ENCODE results near the gene TNIK.
A peak's percentile ranks its signal among the peaks of the same experiment; 100 is the strongest.

Gene TNIK

GRCh38 chr3:171061749-171062148, 398.5 kb downstream of the TNIK start:
- DNase-seq, result no peak

GRCh38 chr3:171059978-171060377, 400.2 kb downstream of the TNIK start:
- DNase-seq, result no peak

GRCh38 chr3:171058873-171059603, 401.2 kb downstream of the TNIK start:
- no peak for DNase-seq

GRCh38 chr3:171058058-171058457, 402.1 kb downstream of the TNIK start:
- DNase-seq, result peak; percentile 62

GRCh38 chr3:171057072-171057471, 403.1 kb downstream of the TNIK start:
- DNase-seq, result no peak

GRCh38 chr3:171056528-171056927, 403.7 kb downstream of the TNIK start:
- peak; percentile 9 for DNase-seq

GRCh38 chr3:171055336-171056178, 404.6 kb downstream of the TNIK start:
- peak; percentile 61 for DNase-seq

GRCh38 chr3:171054921-171055320, 405.3 kb downstream of the TNIK start:
- peak; percentile 8 for DNase-seq

GRCh38 chr3:171054231-171054630, 406.0 kb downstream of the TNIK start:
- no peak for DNase-seq

- DNase-seq, result peak; percentile 75
These were observed 410.3 kb downstream of the TNIK start for GRCh38 chr3:171049861-171050444.

- DNase-seq, result no peak
These were observed 413.4 kb downstream of the TNIK start for GRCh38 chr3:171046760-171047159.

- peak; percentile 72 for DNase-seq
These were observed 415.1 kb downstream of the TNIK start for GRCh38 chr3:171044835-171045793.

GRCh38 chr3:171044384-171044783, 415.8 kb downstream of the TNIK start:
- no peak for DNase-seq

GRCh38 chr3:171039674-171040073, 420.5 kb downstream of the TNIK start:
- DNase-seq, result no peak

GRCh38 chr3:171038342-171038741, 421.9 kb downstream of the TNIK start:
- no peak for DNase-seq

- peak; percentile 93 for DNase-seq
These were observed 431.4 kb downstream of the TNIK start for GRCh38 chr3:171028779-171029232.

GRCh38 chr3:171028025-171028778, 432.0 kb downstream of the TNIK start:
- peak; percentile 95 for DNase-seq

- no peak for DNase-seq
These were observed 433.5 kb downstream of the TNIK start, which contains the start of gene SLC2A2 for GRCh38 chr3:171026597-171027293. TSS of gene SLC2A2 (minus strand) at chr3:171026720. CDS start at chr3:171026670, 50 bp downstream.

- no peak for DNase-seq
These were observed 436.6 kb downstream of the TNIK start for GRCh38 chr3:171023566-171023965.

GRCh38 chr3:171021377-171021776, 438.8 kb downstream of the TNIK start:
- DNase-seq, result no peak
